ENCODE measurements around the gene PHF5A.
"Not testable (repeated sequence)": the region's sequence is repeated elsewhere in the genome, so short reads cannot be mapped to it uniquely, and the experiment has no call there.

PHF5A gene

GRCh38 chr22:41488076-41488475 is 19.6 kb upstream of the PHF5A start:
- no peak for DNase-seq (ENCODE audit: low read depth in 3 of 3)

GRCh38 chr22:41487037-41487935 is 18.8 kb upstream of the PHF5A start:
- no peak for DNase-seq (ENCODE audit: low read depth in 3 of 3)

- no peak for DNase-seq (ENCODE audit: low read depth in 3 of 3)
Observed at GRCh38 chr22:41485033-41485432, 16.5 kb upstream of the PHF5A start.

GRCh38 chr22:41482319-41482935 is 13.9 kb upstream of the PHF5A start:
- no peak for DNase-seq (ENCODE audit: low read depth in 3 of 3)

- DNase-seq (ENCODE audit: low read depth in 3 of 3): no peak
Observed at GRCh38 chr22:41481925-41482318, 13.4 kb upstream of the PHF5A start.

- no peak for DNase-seq (ENCODE audit: low read depth in 3 of 3)
Observed at GRCh38 chr22:41481131-41481830, 12.8 kb upstream of the PHF5A start.

GRCh38 chr22:41480397-41480735 is 11.9 kb upstream of the PHF5A start:
- DNase-seq (ENCODE audit: low read depth in 3 of 3): no peak

- DNase-seq (ENCODE audit: low read depth in 3 of 3): no peak
Observed at GRCh38 chr22:41479671-41480396, 11.3 kb upstream of the PHF5A start.

- no peak for DNase-seq (ENCODE audit: low read depth in 3 of 3)
Observed at GRCh38 chr22:41478891-41479521, 10.5 kb upstream of the PHF5A start.

- DNase-seq (ENCODE audit: low read depth in 3 of 3): no peak
Observed at GRCh38 chr22:41478473-41478872, 10.0 kb upstream of the PHF5A start.

GRCh38 chr22:41474872-41475451 is 6.5 kb upstream of the PHF5A start:
- DNase-seq (ENCODE audit: low read depth in 3 of 3): no peak

GRCh38 chr22:41471568-41471967 is 3.1 kb upstream of the PHF5A start:
- no peak for DNase-seq (ENCODE audit: low read depth in 3 of 3)

- no peak for DNase-seq (ENCODE audit: low read depth in 3 of 3)
Observed at GRCh38 chr22:41470886-41471285, 2.4 kb upstream of the PHF5A start.

- DNase-seq (ENCODE audit: low read depth in 3 of 3): no peak
Observed at GRCh38 chr22:41469218-41469851, 843 bp upstream of the PHF5A start.

- DNase-seq (ENCODE audit: low read depth in 3 of 3): no peak
Observed at GRCh38 chr22:41461901-41462300, 6.6 kb downstream of the PHF5A start.

- DNase-seq (ENCODE audit: low read depth in 3 of 3): not testable (repeated sequence)
Observed at GRCh38 chr22:41460071-41460470, 8.4 kb downstream of the PHF5A start.

GRCh38 chr22:41459431-41459830 is 9.1 kb downstream of the PHF5A start:
- DNase-seq (ENCODE audit: low read depth in 3 of 3): no peak

GRCh38 chr22:41458161-41458728 is 10.2 kb downstream of the PHF5A start:
- DNase-seq (ENCODE audit: low read depth in 3 of 3): no peak

- DNase-seq (ENCODE audit: low read depth in 3 of 3): peak; percentile 61 to 83 (median 76)
Observed at GRCh38 chr22:41448189-41448808, 20.2 kb downstream of the PHF5A start.

Data from stimulated activated CD4-positive, alpha-beta T cell treated with anti-CD3 and anti-CD28 coated beads, TNF-alpha, amount 100 ng/mL, for 4 hours (primary cell).